ACC112 (cell line): ENCODE measurements around the gene CECR2.

ENCODE experiments used
- H2AFZ ChIP-seq: fragments of 200-600 bp; sonication (generic); one replicate; pipeline ENCODE4 v1.6.0; 2017; ENCODE audit warnings: antibody characterized with exemption, low read length; ENCODE audit not compliant: unreplicated experiment
- H3K27ac ChIP-seq: fragments of 200-600 bp; sonication (generic); 2 replicates; pipeline ENCODE4 v1.5.1; 2014; ENCODE audit warnings: low read depth, mild to moderate bottlenecking, antibody characterized with exemption, low read length, moderate library complexity
- H3K27me3 ChIP-seq: fragments of 200-600 bp; sonication (generic); 2 replicates; pipeline ENCODE4 v1.6.1; 2014; ENCODE audit warnings: mild to moderate bottlenecking, antibody characterized with exemption, low read length, moderate library complexity, mixed read lengths; ENCODE audit not compliant: insufficient read depth
- H3K36me3 ChIP-seq: fragments of 200-600 bp; sonication (generic); 2 replicates; pipeline ENCODE4 v1.6.1; 2016; ENCODE audit warnings: mild to moderate bottlenecking, antibody characterized with exemption, low read length, moderate library complexity, mixed read lengths; ENCODE audit not compliant: insufficient read depth
- H3K4me1 ChIP-seq: fragments of 200-600 bp; sonication (generic); one replicate; pipeline ENCODE4 v1.6.1; 2016; ENCODE audit warnings: low read length, mixed read lengths; ENCODE audit not compliant: insufficient read depth, unreplicated experiment, control insufficient read depth
- H3K4me3 ChIP-seq: fragments of 200-600 bp; sonication (generic); 2 replicates; pipeline ENCODE4 v1.5.1; 2014; ENCODE audit warnings: mild to moderate bottlenecking, low read depth, low read length
- H3K79me2 ChIP-seq: fragments of 200-600 bp; sonication (generic); one replicate; pipeline ENCODE4 v1.6.0; 2016; ENCODE audit warnings: low read length; ENCODE audit not compliant: control insufficient read depth, unreplicated experiment, insufficient read depth

The CECR2 gene

DNA sequence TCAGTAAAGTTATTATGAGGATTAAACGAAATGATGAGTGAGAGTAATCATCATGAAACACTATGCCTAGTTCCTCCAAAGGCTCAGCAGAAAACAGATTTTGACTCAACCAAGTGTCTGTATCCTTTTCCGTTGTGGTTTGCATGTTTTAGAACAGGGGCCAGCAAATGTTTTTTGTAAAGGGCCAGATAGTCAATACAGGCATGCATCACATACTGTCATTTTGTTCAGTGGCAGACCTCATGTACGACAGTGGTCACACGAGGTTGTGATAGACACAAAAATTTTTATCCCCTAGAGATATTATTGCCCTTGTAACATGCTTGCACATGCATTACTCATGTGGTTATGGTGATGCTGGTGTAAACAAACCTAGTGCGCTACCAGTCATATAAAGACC is 112.2 kb downstream of the CECR2 start:
- Histone ChIP-seq H3K27me3 (no peaks in the 10 kb centered on the region), H3K36me3 (no peaks in the 10 kb centered on the region), H3K79me2 (no peaks in the 10 kb centered on the region)

GRCh38 chr22:17483688-17484372 is 114.6 kb downstream of the CECR2 start:
- no peaks in the 10 kb centered on the region for H3K27me3 ChIP-seq
- H3K4me3 ChIP-seq, result no peak overlapping the region
- H3K79me2 ChIP-seq, result no peaks in the 10 kb centered on the region
- no peak overlapping the region for H3K27ac ChIP-seq
- no peak overlapping the region for H2AFZ ChIP-seq
- H3K36me3 ChIP-seq, result no peaks in the 10 kb centered on the region
- H3K4me1 ChIP-seq, result no peaks in the 10 kb centered on the region

More for the DNA sequence above, 112.2 kb downstream of the CECR2 start:
- H3K4me3 ChIP-seq, result no peak overlapping the region
- H3K27ac ChIP-seq, result no peak overlapping the region
- no peaks in the 10 kb centered on the region for H3K4me1 ChIP-seq
- H2AFZ ChIP-seq, result no peak overlapping the region

- Histone ChIP-seq H3K4me1 (no peaks in the 10 kb centered on the region), H3K27ac (no peak overlapping the region), H3K27me3 (no peaks in the 10 kb centered on the region), H2AFZ (no peak overlapping the region), H3K4me3 (no peak overlapping the region), H3K36me3 (no peaks in the 10 kb centered on the region), H3K79me2 (no peaks in the 10 kb centered on the region)
Observed at GRCh38 chr22:17484608-17485007, 115.3 kb downstream of the CECR2 start.

- Histone ChIP-seq H3K36me3 (no peaks in the 10 kb centered on the region), H3K4me3 (no peak overlapping the region), H2AFZ (no peak overlapping the region), H3K27ac (no peak overlapping the region), H3K4me1 (no peaks in the 10 kb centered on the region), H3K27me3 (no peaks in the 10 kb centered on the region), H3K79me2 (no peaks in the 10 kb centered on the region)
Observed at GRCh38 chr22:17486313-17486712, 117.1 kb downstream of the CECR2 start.

DNA sequence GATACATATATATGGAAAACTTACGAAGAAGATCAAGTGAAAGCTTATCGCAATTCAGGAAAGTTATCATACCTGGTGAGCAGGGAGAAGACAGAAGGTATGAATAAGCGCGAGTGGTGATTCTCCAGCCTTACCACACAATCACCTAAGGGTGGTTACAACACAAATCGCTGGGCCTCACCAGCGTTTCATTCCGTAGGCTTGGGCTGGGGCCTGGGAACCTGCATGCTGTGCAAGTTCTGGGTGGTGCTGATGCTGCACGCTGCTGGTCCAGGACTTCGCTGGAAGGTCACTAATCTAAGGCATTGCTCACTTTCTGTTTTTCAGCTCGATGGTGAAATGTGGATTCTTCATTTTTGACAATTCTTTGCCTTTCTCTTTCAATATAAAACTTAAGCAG is 117.5 kb downstream of the CECR2 start:
- Histone ChIP-seq H3K4me3 (no peak overlapping the region), H3K79me2 (no peaks in the 10 kb centered on the region), H3K4me1 (no peaks in the 10 kb centered on the region), H3K27ac (no peak overlapping the region), H3K36me3 (no peaks in the 10 kb centered on the region), H2AFZ (no peak overlapping the region), H3K27me3 (no peaks in the 10 kb centered on the region)

- no peak overlapping the region for H2AFZ ChIP-seq
- H3K27me3 ChIP-seq, result no peaks in the 10 kb centered on the region
- H3K36me3 ChIP-seq, result no peaks in the 10 kb centered on the region
- no peak overlapping the region for H3K27ac ChIP-seq
- no peak overlapping the region for H3K4me3 ChIP-seq
- H3K4me1 ChIP-seq, result no peaks in the 10 kb centered on the region
- no peaks in the 10 kb centered on the region for H3K79me2 ChIP-seq
Observed at GRCh38 chr22:17489101-17489500, 119.8 kb downstream of the CECR2 start.

- Histone ChIP-seq H3K27ac (no peak overlapping the region), H3K27me3 (no peaks in the 10 kb centered on the region), H3K79me2 (no peaks in the 10 kb centered on the region), H3K36me3 (no peaks in the 10 kb centered on the region), H3K4me1 (no peaks in the 10 kb centered on the region), H3K4me3 (no peak overlapping the region), H2AFZ (no peak overlapping the region)
Observed at GRCh38 chr22:17491090-17491640, 121.9 kb downstream of the CECR2 start.

DNA sequence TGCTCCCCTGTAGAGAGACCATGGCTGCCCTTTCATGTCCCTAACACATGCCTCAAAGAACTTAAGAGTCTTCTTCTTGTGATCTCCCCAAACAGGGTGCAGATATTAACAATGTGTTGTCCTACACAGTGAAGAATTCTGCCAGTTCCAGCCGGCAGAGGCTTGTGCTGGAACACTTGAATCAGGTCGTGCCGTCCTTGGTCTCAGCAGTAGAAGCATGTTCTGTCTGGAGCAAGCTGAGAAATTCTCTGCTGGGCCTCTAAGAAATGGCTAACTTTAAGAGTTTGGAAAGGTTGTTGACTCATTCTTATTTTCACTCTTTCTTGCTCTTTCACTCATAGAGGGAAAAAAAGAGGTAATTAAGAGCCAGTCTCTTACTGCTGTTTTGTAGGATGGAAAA is 123.0 kb downstream of the CECR2 start:
- no peaks in the 10 kb centered on the region for H3K27me3 ChIP-seq
- H3K79me2 ChIP-seq, result no peaks in the 10 kb centered on the region
- no peak overlapping the region for H3K27ac ChIP-seq

DNA sequence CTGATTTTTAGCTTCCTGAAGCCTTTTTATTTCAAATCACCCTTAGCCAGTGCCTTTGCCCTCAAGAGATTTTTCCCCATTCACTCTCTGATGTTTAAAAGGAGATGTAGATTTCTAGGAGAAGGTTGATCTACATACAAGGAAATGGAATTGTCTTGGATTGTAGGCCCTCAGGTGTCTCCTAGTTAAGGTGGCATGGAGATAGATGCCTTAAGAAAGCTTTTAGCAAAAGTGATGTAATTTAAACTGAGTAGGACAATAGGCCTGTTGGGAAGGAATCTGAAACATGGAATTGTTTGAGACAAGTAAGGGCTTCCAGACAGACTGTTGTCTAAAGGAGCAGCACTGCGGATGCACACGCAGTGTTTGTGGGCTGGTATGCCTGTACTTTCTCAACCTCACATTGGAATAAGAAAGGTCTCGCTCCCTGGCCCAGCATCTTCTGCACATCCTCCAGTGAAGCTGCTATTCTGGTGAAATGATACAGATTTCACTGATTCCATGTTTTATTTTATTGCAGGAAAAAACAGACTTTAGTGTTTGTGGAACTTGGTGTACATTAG is 124.2 kb downstream of the CECR2 start:
- no peak overlapping the region for H2AFZ ChIP-seq
- no peaks in the 10 kb centered on the region for H3K36me3 ChIP-seq
- H3K27ac ChIP-seq, result no peak overlapping the region
- H3K4me1 ChIP-seq, result no peaks in the 10 kb centered on the region
- no peaks in the 10 kb centered on the region for H3K79me2 ChIP-seq
- H3K4me3 ChIP-seq, result no peak overlapping the region
- no peaks in the 10 kb centered on the region for H3K27me3 ChIP-seq

More for the DNA sequence above, 123.0 kb downstream of the CECR2 start:
- Histone ChIP-seq H2AFZ (no peak overlapping the region), H3K4me3 (no peak overlapping the region), H3K4me1 (no peaks in the 10 kb centered on the region), H3K36me3 (no peaks in the 10 kb centered on the region)

DNA sequence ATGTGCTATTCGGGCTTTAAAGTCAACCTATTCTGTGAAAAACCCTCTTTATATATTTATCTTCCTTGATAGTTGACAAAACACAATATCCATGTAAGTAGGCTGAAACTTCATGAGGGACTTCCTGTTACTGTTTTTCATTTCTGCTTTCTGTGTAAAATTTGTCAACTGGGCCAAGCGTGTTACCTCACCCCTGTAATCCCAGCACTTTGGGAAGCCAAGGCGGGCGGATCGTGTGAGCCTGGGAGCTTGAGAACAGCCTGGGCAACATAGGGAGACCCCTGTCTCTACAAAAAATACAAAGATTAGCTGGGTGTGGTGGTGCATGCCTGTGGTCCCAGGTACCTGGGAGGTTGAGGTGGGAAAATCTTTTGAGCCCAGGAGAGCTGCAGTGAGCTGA is 127.6 kb downstream of the CECR2 start:
- Histone ChIP-seq H3K79me2 (no peaks in the 10 kb centered on the region), H3K27ac (no peak overlapping the region), H2AFZ (no peak overlapping the region), H3K4me1 (no peaks in the 10 kb centered on the region), H3K27me3 (no peaks in the 10 kb centered on the region), H3K4me3 (no peak overlapping the region), H3K36me3 (no peaks in the 10 kb centered on the region)

DNA sequence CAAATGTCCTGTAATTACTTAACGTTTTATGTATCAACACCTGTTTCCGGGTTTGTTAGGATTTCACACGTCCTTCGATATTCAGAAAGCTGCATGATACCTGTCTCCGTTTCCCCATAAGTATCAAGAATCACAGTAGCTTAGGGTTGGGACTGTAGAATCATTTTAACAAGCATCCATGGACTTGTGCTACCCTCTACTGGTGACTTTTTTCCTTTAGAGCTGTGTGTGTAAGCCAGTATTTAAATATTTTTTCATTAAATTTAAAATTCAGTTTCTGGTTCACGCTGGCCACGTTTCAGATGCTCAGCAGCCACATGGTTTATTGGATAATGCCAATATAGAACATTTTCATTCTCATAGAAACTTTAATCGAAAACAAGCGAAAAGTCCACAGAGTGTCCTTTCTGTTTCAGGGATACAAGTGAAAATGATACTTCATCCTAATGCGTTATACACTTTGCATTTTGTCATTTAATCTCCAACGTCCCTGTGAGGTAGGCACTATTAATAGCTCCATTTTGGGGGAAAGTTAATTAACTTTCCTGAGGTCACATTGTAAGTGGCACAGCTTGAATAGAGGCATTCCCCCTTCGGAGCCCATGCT is 132.5 kb downstream of the CECR2 start:
- no peaks in the 10 kb centered on the region for H3K27me3 ChIP-seq
- H2AFZ ChIP-seq, result peak overlapping the region; percentile 60
- no peak overlapping the region for H3K4me3 ChIP-seq
- no peak overlapping the region for H3K27ac ChIP-seq
- H3K36me3 ChIP-seq, result no peaks in the 10 kb centered on the region
- no peaks in the 10 kb centered on the region for H3K79me2 ChIP-seq
- no peaks in the 10 kb centered on the region for H3K4me1 ChIP-seq
